Measurements from ENCODE around the gene NRG2.

- no peak for TF ChIP-seq CTCF (conservative IDR thresholded peaks at IDR 0.05; ENCODE audit: low read depth in 2 of 2)
- no peak for TF ChIP-seq EZH2 (IDR thresholded peaks at IDR 0.05; ENCODE audit: low read depth, unreplicated experiment)
- TF ChIP-seq NANOG (IDR thresholded peaks at IDR 0.05; ENCODE audit: borderline replicate concordance), result no peak
- TF ChIP-seq POLR2AphosphoS5 (IDR thresholded peaks at IDR 0.05; ENCODE audit: low read depth), result no peak
- TF ChIP-seq CREB1 (CRISPR knock-in tag; IDR thresholded peaks at IDR 0.05; ENCODE audit: low read depth), result no peak
- no peak for TF ChIP-seq EZH2phosphoT487 (IDR thresholded peaks at IDR 0.05; ENCODE audit: unreplicated experiment)
- no peak for TF ChIP-seq REST (IDR thresholded peaks at IDR 0.05; ENCODE audit: unreplicated experiment)
- no peak for TF ChIP-seq JUNB (IDR thresholded peaks at IDR 0.05; ENCODE audit: unreplicated experiment)
- TF ChIP-seq STAT1 (IDR thresholded peaks at IDR 0.05; ENCODE audit: unreplicated experiment), result no peak
- no peak for TF ChIP-seq ZNF114 (CRISPR knock-in tag; IDR thresholded peaks at IDR 0.05)
- no peak for TF ChIP-seq ZNF331 (CRISPR knock-in tag; IDR thresholded peaks at IDR 0.05; ENCODE audit: low read depth)
- TF ChIP-seq ETS1 (IDR thresholded peaks at IDR 0.05), result no peak
- no peak for TF ChIP-seq ZNF462 (CRISPR knock-in tag; IDR thresholded peaks at IDR 0.05)
Measured at GRCh38 chr5:140054086-140054689, 11.1 kb upstream of the NRG2 start.

Measured in GM23338 (cell line).